Uterus (tissue), 2 donors: ENCODE results near the gene TRIM33.

Source experiments
- CTCF ChIP-seq, 4 experiments: fragments of 200-600 bp in 2 of 4; fragments of 450-650 bp in 2 of 4; sonication (generic) in 2 of 4; IDR thresholded peaks; one replicate each; pipeline ENCODE4 v1.5.1; 2016 to 2019; ENCODE audit warnings: antibody characterized with exemption in 4 of 4, mild to moderate bottlenecking in 2 of 4, moderate library complexity in 1 of 4
- POLR2A ChIP-seq, 2 donors: fragments of 450-650 bp; IDR thresholded peaks; one replicate each; pipeline ENCODE4 v1.6.1; 2016; ENCODE audit warnings: antibody characterized with exemption in 2 of 2, mild to moderate bottlenecking in 1 of 2, moderate library complexity in 1 of 2

GRCh38 chr1:114436799-114437198, 74.2 kb downstream of the TRIM33 start:
- no peak for TF ChIP-seq CTCF (IDR thresholded peaks at IDR 0.05)
- no peak for TF ChIP-seq POLR2A (IDR thresholded peaks at IDR 0.05)
